ENCODE measurements around the gene OR6B1. TPM values are rescaled to one million over a fixed set of nuclear protein-coding genes. Genes with fewer than 3 reads are reported as not detected.

OR6B1 gene
- total RNA-seq, 1 experiment from 2014 or later = not detected

- no peak overlapping the region for H3K4me3 Mint-ChIP-seq (ENCODE audit: unreplicated experiment)
- BruUV-seq (replicated peaks) = no TSS peak
- CTCF ChIA-PET = no interaction called here
- Histone ChIP-seq H3K9me3 (peaks cover 9% of the 10 kb centered on the region), H3K4me3 (ENCODE audit: low read depth, low read length) (no peak overlapping the region), H3K27me3 (replicated peaks; ENCODE audit: control insufficient read depth, insufficient read depth, low read length) (no peaks in the 10 kb centered on the region), H3K36me3 (ENCODE audit: control insufficient read depth, insufficient read depth, low read length) (no peaks in the 10 kb centered on the region), H3K4me1 (peaks cover 6% of the 10 kb centered on the region; the same call in 1 of the 2 replicates)
- no peaks in the 10 kb centered on the region for H3K27me3 Mint-ChIP-seq (ENCODE audit: insufficient read depth, unreplicated experiment)
- TF ChIP-seq, protein P1, sequence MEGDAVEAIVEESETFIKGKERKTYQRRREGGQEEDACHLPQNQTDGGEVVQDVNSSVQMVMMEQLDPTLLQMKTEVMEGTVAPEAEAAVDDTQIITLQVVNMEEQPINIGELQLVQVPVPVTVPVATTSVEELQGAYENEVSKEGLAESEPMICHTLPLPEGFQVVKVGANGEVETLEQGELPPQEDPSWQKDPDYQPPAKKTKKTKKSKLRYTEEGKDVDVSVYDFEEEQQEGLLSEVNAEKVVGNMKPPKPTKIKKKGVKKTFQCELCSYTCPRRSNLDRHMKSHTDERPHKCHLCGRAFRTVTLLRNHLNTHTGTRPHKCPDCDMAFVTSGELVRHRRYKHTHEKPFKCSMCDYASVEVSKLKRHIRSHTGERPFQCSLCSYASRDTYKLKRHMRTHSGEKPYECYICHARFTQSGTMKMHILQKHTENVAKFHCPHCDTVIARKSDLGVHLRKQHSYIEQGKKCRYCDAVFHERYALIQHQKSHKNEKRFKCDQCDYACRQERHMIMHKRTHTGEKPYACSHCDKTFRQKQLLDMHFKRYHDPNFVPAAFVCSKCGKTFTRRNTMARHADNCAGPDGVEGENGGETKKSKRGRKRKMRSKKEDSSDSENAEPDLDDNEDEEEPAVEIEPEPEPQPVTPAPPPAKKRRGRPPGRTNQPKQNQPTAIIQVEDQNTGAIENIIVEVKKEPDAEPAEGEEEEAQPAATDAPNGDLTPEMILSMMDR (IDR thresholded peaks at IDR 0.05; ENCODE audit: insufficient read depth in 1 of 2, low read depth in 1 of 2, low read length in 1 of 2, severe bottlenecking in 1 of 2, unreplicated experiment in 1 of 2) = no peak
- peaks cover 17% of the 10 kb centered on the region for H3K4me1 Mint-ChIP-seq (ENCODE audit: low read depth, unreplicated experiment)
- H3K36me3 Mint-ChIP-seq (ENCODE audit: insufficient read depth, unreplicated experiment) = peaks cover 5% of the 10 kb centered on the region
- DNase-seq = no peak
- intact Hi-C loops (cut with micrococcal nuclease; ENCODE audit: unreplicated experiment) = no loop called here
- H3K9me3 Mint-ChIP-seq (ENCODE audit: unreplicated experiment) = peaks cover 43% of the 10 kb centered on the region
- H3K27ac Mint-ChIP-seq (ENCODE audit: unreplicated experiment) = no peak overlapping the region
- POLR2A ChIA-PET = no interaction called here
Observed at GRCh38 chr7:144004703-144005102, 4.6 kb downstream of the OR6B1 start.

DNA sequence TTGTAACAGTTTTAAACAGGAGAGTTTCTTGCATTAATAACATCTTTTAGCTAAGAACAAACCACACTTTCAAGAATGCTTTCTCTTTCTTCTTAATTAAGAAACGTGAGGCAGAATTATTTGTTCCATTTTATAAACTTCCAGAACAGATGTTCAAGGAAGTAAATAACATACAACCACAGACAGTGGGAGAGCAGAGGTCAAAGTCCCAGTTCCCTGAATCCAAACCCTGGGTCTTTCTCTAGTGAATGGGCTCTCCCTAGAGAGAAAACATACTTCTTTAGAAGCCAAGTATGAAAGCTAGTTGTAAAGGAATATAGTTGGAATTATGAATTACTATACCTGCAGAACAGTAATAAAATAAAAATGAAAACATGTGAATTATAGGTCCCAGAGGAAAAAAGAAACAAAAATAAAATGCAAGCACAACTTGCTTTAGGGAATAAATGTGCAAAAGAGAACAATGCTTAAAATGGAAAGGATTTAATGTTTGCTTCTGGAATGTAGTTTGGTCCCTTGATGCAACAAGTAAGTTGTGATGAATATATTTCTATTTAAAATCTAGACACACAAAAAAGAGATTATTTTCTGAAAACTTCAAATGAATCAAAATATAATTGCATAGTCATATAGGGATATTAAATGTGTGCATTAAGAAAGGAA is 6.0 kb downstream of the OR6B1 start:
- peaks cover 24% of the 10 kb centered on the region for H3K9me3 ChIP-seq
- Mint-ChIP-seq H3K27me3 (ENCODE audit: insufficient read depth, unreplicated experiment) (no peaks in the 10 kb centered on the region), H3K4me3 (ENCODE audit: unreplicated experiment) (no peak overlapping the region), H3K4me1 (ENCODE audit: low read depth, unreplicated experiment) (peaks cover 17% of the 10 kb centered on the region), H3K36me3 (ENCODE audit: insufficient read depth, unreplicated experiment) (peaks cover 5% of the 10 kb centered on the region), H3K9me3 (ENCODE audit: unreplicated experiment) (peaks cover 58% of the 10 kb centered on the region), H3K27ac (ENCODE audit: unreplicated experiment) (no peak overlapping the region)
- H3K4me1 ChIP-seq = peaks cover 6% of the 10 kb centered on the region; the same call in 1 of the 2 replicates
- no peak overlapping the region for H3K4me3 ChIP-seq (ENCODE audit: low read depth, low read length)
- ChIA-PET POLR2A (no interaction called here), CTCF (no interaction called here)
- TF ChIP-seq, protein P1 (IDR thresholded peaks at IDR 0.05; ENCODE audit: insufficient read depth in 1 of 2, low read depth in 1 of 2, low read length in 1 of 2, severe bottlenecking in 1 of 2, unreplicated experiment in 1 of 2) = no peak
- no TSS peak for BruUV-seq (replicated peaks)
- no peaks in the 10 kb centered on the region for H3K36me3 ChIP-seq (ENCODE audit: control insufficient read depth, insufficient read depth, low read length)
- no peaks in the 10 kb centered on the region for H3K27me3 ChIP-seq (replicated peaks; ENCODE audit: control insufficient read depth, insufficient read depth, low read length)
- intact Hi-C loops (cut with micrococcal nuclease; ENCODE audit: unreplicated experiment) = no loop called here
- DNase-seq = no peak

GRCh38 chr7:144006692-144007042 is 6.5 kb downstream of the OR6B1 start:
- Mint-ChIP-seq H3K27ac (ENCODE audit: unreplicated experiment) (no peak overlapping the region), H3K4me1 (ENCODE audit: low read depth, unreplicated experiment) (peaks cover 21% of the 10 kb centered on the region), H3K36me3 (ENCODE audit: insufficient read depth, unreplicated experiment) (peaks cover 5% of the 10 kb centered on the region), H3K27me3 (ENCODE audit: insufficient read depth, unreplicated experiment) (no peaks in the 10 kb centered on the region), H3K4me3 (ENCODE audit: unreplicated experiment) (no peak overlapping the region), H3K9me3 (ENCODE audit: unreplicated experiment) (peaks cover 63% of the 10 kb centered on the region)
- Histone ChIP-seq H3K36me3 (ENCODE audit: control insufficient read depth, insufficient read depth, low read length) (no peaks in the 10 kb centered on the region), H3K27me3 (replicated peaks; ENCODE audit: control insufficient read depth, insufficient read depth, low read length) (no peaks in the 10 kb centered on the region), H3K9me3 (peaks cover 24% of the 10 kb centered on the region), H3K4me1 (peaks cover 6% of the 10 kb centered on the region; the same call in 1 of the 2 replicates), H3K4me3 (ENCODE audit: low read depth, low read length) (no peak overlapping the region)
- DNase-seq = no peak
- POLR2A ChIA-PET = no interaction called here
- intact Hi-C loops (cut with micrococcal nuclease; ENCODE audit: unreplicated experiment) = no loop called here
- BruUV-seq (replicated peaks) = no TSS peak
- TF ChIP-seq, protein P1 (IDR thresholded peaks at IDR 0.05; ENCODE audit: insufficient read depth in 1 of 2, low read depth in 1 of 2, low read length in 1 of 2, severe bottlenecking in 1 of 2, unreplicated experiment in 1 of 2) = no peak
- CTCF ChIA-PET = no interaction called here

Measured in Caco-2 (cell line).